Adrenal gland (tissue), 5 donors: ENCODE results near the gene KCNJ8.

Experiments used
- POLR2A ChIP-seq, 2 donors: fragments of 450-650 bp; IDR thresholded peaks; one replicate each; pipeline ENCODE4 v1.6.1; 2017; ENCODE audit warnings: antibody characterized with exemption in 2 of 2, mild to moderate bottlenecking in 2 of 2, moderate library complexity in 1 of 2
- TF ChIP-seq, protein P1 (sequence below), 6 experiments: fragments of 450-650 bp in 4 of 6; fragments of 200-600 bp in 2 of 6; sonication (generic) in 1 of 6; IDR thresholded peaks; 1 replicate in 5 of 6; 2 replicates in 1 of 6; pipeline versions ENCODE4 v1.5.1 to v1.8.0; 2016 to 2021; ENCODE audit warnings: antibody characterized with exemption in 6 of 6, mild to moderate bottlenecking in 2 of 6, moderate library complexity in 1 of 6
- donor health status: DM: no; HTN: no; CAD: no.

DNA sequence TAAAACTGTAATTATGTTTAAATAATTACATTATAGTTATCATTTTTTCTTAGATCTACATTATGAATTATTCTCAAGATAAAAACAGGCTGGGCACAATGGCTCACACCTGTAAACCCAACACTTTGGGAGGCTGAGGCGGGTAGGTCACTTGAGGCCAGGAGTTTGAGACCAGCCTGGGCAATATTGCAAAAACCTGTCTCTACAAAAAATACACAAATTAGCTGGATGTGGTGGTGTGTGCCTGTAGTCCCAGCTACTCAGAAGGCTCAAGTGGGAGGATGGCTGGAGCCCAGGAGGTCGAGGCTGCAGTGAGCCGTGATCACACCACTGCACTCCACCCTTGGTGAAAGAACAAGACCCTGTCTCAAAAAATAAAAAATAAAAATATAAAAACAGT, 40.3 kb upstream of the KCNJ8 start:
- TF ChIP-seq, protein P1, sequence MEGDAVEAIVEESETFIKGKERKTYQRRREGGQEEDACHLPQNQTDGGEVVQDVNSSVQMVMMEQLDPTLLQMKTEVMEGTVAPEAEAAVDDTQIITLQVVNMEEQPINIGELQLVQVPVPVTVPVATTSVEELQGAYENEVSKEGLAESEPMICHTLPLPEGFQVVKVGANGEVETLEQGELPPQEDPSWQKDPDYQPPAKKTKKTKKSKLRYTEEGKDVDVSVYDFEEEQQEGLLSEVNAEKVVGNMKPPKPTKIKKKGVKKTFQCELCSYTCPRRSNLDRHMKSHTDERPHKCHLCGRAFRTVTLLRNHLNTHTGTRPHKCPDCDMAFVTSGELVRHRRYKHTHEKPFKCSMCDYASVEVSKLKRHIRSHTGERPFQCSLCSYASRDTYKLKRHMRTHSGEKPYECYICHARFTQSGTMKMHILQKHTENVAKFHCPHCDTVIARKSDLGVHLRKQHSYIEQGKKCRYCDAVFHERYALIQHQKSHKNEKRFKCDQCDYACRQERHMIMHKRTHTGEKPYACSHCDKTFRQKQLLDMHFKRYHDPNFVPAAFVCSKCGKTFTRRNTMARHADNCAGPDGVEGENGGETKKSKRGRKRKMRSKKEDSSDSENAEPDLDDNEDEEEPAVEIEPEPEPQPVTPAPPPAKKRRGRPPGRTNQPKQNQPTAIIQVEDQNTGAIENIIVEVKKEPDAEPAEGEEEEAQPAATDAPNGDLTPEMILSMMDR (IDR thresholded peaks at IDR 0.05), result no peak
- no peak for TF ChIP-seq POLR2A (IDR thresholded peaks at IDR 0.05)
